Peyer's patch (tissue), 4 donors: ENCODE results near the gene DUS3L.

ENCODE experiments used
- POLR2A ChIP-seq, 2 donors: fragments of 450-650 bp; IDR thresholded peaks; one replicate each; pipeline ENCODE4 v1.5.1; 2017; ENCODE audit warnings: antibody characterized with exemption in 2 of 2, mild to moderate bottlenecking in 2 of 2, moderate library complexity in 2 of 2
- TF ChIP-seq, protein P1 (sequence below), 6 experiments: fragments of 450-650 bp in 4 of 6; fragments of 200-600 bp in 2 of 6; sonication (generic) in 1 of 6; IDR thresholded peaks; one replicate each; pipeline ENCODE4 v1.5.1; 2017 to 2019; ENCODE audit warnings: antibody characterized with exemption in 6 of 6, mild to moderate bottlenecking in 3 of 6, moderate library complexity in 1 of 6

- no peak for TF ChIP-seq POLR2A (IDR thresholded peaks at IDR 0.05)
- TF ChIP-seq, protein P1, sequence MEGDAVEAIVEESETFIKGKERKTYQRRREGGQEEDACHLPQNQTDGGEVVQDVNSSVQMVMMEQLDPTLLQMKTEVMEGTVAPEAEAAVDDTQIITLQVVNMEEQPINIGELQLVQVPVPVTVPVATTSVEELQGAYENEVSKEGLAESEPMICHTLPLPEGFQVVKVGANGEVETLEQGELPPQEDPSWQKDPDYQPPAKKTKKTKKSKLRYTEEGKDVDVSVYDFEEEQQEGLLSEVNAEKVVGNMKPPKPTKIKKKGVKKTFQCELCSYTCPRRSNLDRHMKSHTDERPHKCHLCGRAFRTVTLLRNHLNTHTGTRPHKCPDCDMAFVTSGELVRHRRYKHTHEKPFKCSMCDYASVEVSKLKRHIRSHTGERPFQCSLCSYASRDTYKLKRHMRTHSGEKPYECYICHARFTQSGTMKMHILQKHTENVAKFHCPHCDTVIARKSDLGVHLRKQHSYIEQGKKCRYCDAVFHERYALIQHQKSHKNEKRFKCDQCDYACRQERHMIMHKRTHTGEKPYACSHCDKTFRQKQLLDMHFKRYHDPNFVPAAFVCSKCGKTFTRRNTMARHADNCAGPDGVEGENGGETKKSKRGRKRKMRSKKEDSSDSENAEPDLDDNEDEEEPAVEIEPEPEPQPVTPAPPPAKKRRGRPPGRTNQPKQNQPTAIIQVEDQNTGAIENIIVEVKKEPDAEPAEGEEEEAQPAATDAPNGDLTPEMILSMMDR (IDR thresholded peaks at IDR 0.05) = no peak
Measured at GRCh38 chr19:5808120-5808816, 17.3 kb upstream of the DUS3L start.
